DND-41 (cell line): ENCODE data around the gene TMC5.

Experiments
- ATAC-seq: fragments of 200-7000 bp; cut with Tn5 transposase; 3 replicates; pipeline ENCODE4 v1.9.1; 2021; ENCODE audit warnings: low read depth; ENCODE audit not compliant: insufficient read depth
- DNase-seq: peaks from one replicate; pipeline ENCODE4 v3.0.0-alpha.2; 2020
- H2AFZ ChIP-seq: 2 replicates; pipeline ENCODE4 v1.6.0; 2012; ENCODE audit warnings: low read depth, low read length
- H3K27ac ChIP-seq: 2 replicates; pipeline ENCODE4 v1.5.1; 2012; ENCODE audit warnings: low read length, inconsistent platforms
- H3K27me3 ChIP-seq: fragments of 200-600 bp; sonication (generic); 2 replicates; pipeline ENCODE4 v1.6.0; 2012; ENCODE audit warnings: low read length, mild to moderate bottlenecking, inconsistent platforms; ENCODE audit not compliant: insufficient read depth, poor library complexity
- H3K36me3 ChIP-seq: 2 replicates; pipeline ENCODE4 v1.5.1; 2012; ENCODE audit warnings: low read length, inconsistent platforms; ENCODE audit not compliant: insufficient read depth
- H3K4me1 ChIP-seq: 2 replicates; pipeline ENCODE4 v1.5.1; 2012; ENCODE audit warnings: mild to moderate bottlenecking, low read length; ENCODE audit not compliant: insufficient read depth
- H3K4me2 ChIP-seq: 2 replicates; pipeline ENCODE4 v1.6.0; 2012; ENCODE audit warnings: mild to moderate bottlenecking, moderate library complexity, low read length, inconsistent platforms; ENCODE audit not compliant: insufficient read depth
- H3K4me3 ChIP-seq, 2 experiments: fragments of 200-600 bp in 1 of 2; shearing (Covaris generic) in 1 of 2; 2 replicates each; pipeline ENCODE4 v1.5.1; 2012 to 2016; ENCODE audit warnings: inconsistent platforms in 2 of 2, low read length in 2 of 2, mild to moderate bottlenecking in 2 of 2, low read depth in 1 of 2, moderate library complexity in 1 of 2
- H3K79me2 ChIP-seq: 2 replicates; pipeline ENCODE4 v1.6.0; 2012; ENCODE audit warnings: low read length, inconsistent platforms; ENCODE audit not compliant: insufficient read depth
- H3K9ac ChIP-seq: 2 replicates; pipeline ENCODE4 v1.6.0; 2012; ENCODE audit warnings: low read depth, mild to moderate bottlenecking, inconsistent platforms, low read length, moderate library complexity
- H3K9me3 ChIP-seq: 2 replicates; pipeline ENCODE4 v1.5.1; 2012; ENCODE audit warnings: low read length, moderate library complexity, mild to moderate bottlenecking, inconsistent platforms; ENCODE audit not compliant: insufficient read depth, severe bottlenecking
- H4K20me1 ChIP-seq: 2 replicates; pipeline ENCODE4 v1.6.0; 2012; ENCODE audit warnings: low read length; ENCODE audit not compliant: insufficient read depth
- EZH2 ChIP-seq: IDR thresholded peaks from 3 replicates; pipeline ENCODE4 v1.6.1; 2012; ENCODE audit warnings: borderline replicate concordance, low read depth, mild to moderate bottlenecking, moderate library complexity, low read length, inconsistent platforms; ENCODE audit not compliant: severe bottlenecking
- TF ChIP-seq, protein P1 (sequence below): IDR thresholded peaks from 2 replicates; pipeline ENCODE4 v1.5.1; 2012; ENCODE audit warnings: borderline replicate concordance, low read length, moderate library complexity, mild to moderate bottlenecking; ENCODE audit not compliant: poor library complexity, severe bottlenecking; ENCODE audit errors: extremely low read depth

The TMC5 gene

DNA sequence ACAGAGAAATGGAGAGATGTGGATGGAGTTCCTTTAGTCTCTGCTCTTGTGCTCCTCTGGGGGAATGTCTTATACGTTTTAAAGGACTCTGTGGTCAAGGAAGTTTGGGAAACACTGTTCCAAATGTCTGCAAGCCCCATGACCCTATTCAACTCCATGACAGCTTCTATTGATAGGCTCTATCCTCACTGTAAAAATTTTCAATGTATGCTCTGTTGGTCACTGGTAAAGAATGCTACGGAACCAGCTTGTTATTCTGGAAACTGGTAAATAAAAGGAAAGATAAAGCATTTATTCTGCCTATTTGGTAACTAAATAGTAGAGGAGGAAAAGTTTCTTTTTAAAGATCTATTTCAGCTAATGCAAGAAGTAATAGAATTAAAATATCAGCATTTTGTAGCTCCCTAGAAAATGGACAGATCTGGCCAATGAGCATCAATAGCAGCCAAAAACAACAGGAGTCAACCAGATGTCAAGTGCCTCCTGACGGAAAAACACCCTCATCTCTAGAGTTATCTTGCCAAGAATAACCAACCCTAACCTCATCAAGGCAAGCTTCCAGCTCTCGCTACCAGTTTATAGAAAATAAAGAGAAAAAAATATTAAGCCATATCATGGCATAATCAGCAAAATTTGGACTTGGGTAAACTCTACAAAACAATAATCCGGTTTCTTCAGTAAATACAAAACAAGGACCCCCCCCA, 88.1 kb downstream of the TMC5 start:
- ATAC-seq (no peak), DNase-seq (no peak)
- H3K27ac ChIP-seq, result no peak overlapping the region
- no peaks in the 10 kb centered on the region for H3K79me2 ChIP-seq
- no peak overlapping the region for H3K4me3 ChIP-seq
- H3K27me3 ChIP-seq, result no peaks in the 10 kb centered on the region
- TF ChIP-seq, protein P1, sequence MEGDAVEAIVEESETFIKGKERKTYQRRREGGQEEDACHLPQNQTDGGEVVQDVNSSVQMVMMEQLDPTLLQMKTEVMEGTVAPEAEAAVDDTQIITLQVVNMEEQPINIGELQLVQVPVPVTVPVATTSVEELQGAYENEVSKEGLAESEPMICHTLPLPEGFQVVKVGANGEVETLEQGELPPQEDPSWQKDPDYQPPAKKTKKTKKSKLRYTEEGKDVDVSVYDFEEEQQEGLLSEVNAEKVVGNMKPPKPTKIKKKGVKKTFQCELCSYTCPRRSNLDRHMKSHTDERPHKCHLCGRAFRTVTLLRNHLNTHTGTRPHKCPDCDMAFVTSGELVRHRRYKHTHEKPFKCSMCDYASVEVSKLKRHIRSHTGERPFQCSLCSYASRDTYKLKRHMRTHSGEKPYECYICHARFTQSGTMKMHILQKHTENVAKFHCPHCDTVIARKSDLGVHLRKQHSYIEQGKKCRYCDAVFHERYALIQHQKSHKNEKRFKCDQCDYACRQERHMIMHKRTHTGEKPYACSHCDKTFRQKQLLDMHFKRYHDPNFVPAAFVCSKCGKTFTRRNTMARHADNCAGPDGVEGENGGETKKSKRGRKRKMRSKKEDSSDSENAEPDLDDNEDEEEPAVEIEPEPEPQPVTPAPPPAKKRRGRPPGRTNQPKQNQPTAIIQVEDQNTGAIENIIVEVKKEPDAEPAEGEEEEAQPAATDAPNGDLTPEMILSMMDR, result no peak
- H3K4me1 ChIP-seq, result no peaks in the 10 kb centered on the region
- H2AFZ ChIP-seq, result no peak overlapping the region
- no peak overlapping the region for H3K9ac ChIP-seq
- H3K9me3 ChIP-seq, result no peaks in the 10 kb centered on the region
- H3K36me3 ChIP-seq, result peaks cover 88% of the 10 kb centered on the region
- no peak overlapping the region for H3K4me2 ChIP-seq
- peaks cover 2% of the 10 kb centered on the region; the same call in 1 of the 2 replicates for H4K20me1 ChIP-seq

DNA sequence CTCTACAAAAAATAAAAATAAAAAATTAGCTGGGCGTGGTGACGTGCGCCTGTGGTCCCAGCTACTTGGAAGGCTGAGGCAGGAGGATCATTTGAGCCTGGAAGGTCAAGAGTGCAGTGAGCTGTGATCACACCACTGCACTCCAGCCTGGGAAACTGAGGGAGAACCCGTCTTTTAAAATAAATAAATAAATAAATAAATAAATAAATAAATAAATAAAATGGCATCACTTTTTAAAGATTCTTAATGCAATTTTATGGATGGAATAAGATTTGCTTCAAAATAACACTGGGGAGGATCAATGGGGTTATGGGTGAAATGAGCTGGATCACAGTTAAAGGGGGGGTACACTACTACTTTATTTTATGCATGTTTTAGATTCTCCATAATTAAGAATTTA, 89.3 kb downstream of the TMC5 start:
- Histone ChIP-seq H3K79me2 (no peaks in the 10 kb centered on the region), H3K9ac (no peak overlapping the region), H3K9me3 (no peaks in the 10 kb centered on the region), H3K4me3 (no peak overlapping the region), H4K20me1 (peaks cover 2% of the 10 kb centered on the region; the same call in 1 of the 2 replicates), H3K4me1 (no peaks in the 10 kb centered on the region), H2AFZ (no peak overlapping the region), H3K27ac (no peak overlapping the region), H3K36me3 (peaks cover 88% of the 10 kb centered on the region), H3K4me2 (no peak overlapping the region), H3K27me3 (no peaks in the 10 kb centered on the region)
- no peak for ATAC-seq
- TF ChIP-seq EZH2, result no peak
- TF ChIP-seq, protein P1, result no peak
- DNase-seq, result no peak

GRCh38 chr16:19507867-19508266, 90.2 kb downstream of the TMC5 start:
- Histone ChIP-seq H3K36me3 (peaks cover 84% of the 10 kb centered on the region), H3K9ac (no peak overlapping the region), H3K79me2 (no peaks in the 10 kb centered on the region), H2AFZ (no peak overlapping the region), H3K27ac (no peak overlapping the region), H3K4me1 (no peaks in the 10 kb centered on the region), H3K27me3 (no peaks in the 10 kb centered on the region), H3K9me3 (no peaks in the 10 kb centered on the region), H3K4me3 (no peak overlapping the region), H3K4me2 (no peak overlapping the region), H4K20me1 (no peaks in the 10 kb centered on the region)
- TF ChIP-seq EZH2, result no peak
- TF ChIP-seq, protein P1, result no peak
- no peak for ATAC-seq
- DNase-seq, result no peak
